Upper lobe of right lung (tissue), 1 donor: ENCODE data around the gene S100PBP. TPM values are rescaled to one million over a fixed set of nuclear protein-coding genes. Genes with fewer than 3 reads are reported as not detected.
A peak's percentile ranks its signal among the peaks of the same experiment; 100 is the strongest.

Experiments
- ATAC-seq: fragments of 200-7000 bp; cut with Tn5 transposase; one replicate; pipeline ENCODE4 v1.9.1; 2020; ENCODE audit warnings: mild to moderate bottlenecking, moderate library complexity
- DNase-seq: peaks from one replicate; pipeline ENCODE4 v3.0.0-alpha.2; 2020
- H3K27ac ChIP-seq: fragments of 200-600 bp; one replicate; pipeline ENCODE4 v1.8.0; 2022
- H3K27me3 ChIP-seq: fragments of 200-600 bp; one replicate; pipeline ENCODE4 v1.8.0; 2022; ENCODE audit warnings: mild to moderate bottlenecking
- H3K36me3 ChIP-seq: fragments of 200-600 bp; one replicate; pipeline ENCODE4 v1.8.0; 2022
- H3K4me1 ChIP-seq: fragments of 200-600 bp; one replicate; pipeline ENCODE4 v1.8.0; 2022
- H3K4me3 ChIP-seq: fragments of 200-600 bp; one replicate; pipeline ENCODE4 v1.8.0; 2022; ENCODE audit warnings: mild to moderate bottlenecking
- H3K9me3 ChIP-seq: fragments of 200-600 bp; one replicate; pipeline ENCODE4 v1.8.0; 2022
- CTCF ChIP-seq: fragments of 200-600 bp; IDR thresholded peaks from one replicate; pipeline ENCODE4 v1.8.0; 2022; ENCODE audit warnings: antibody characterized with exemption
- intact Hi-C: fragments of 100-400 bp; cut with DNase I; formaldehyde crosslinking; loops from one replicate; pipeline ENCODE4 v1.11.0; 2022
- total RNA-seq: library from RNA; stranded (reverse); fragmentation: NEBNext Ultra II Directional; extraction: Animal tissue kit (Norgen Biotek cat#: 25700); gene quantifications from one replicate; pipeline ENCODE4 v1.2.1, GENCODE V29; 2021
- donor health status: DM: no; HTN: yes; CAD: no; lungs with severe emphysema.

S100PBP gene
- total RNA-seq, 1 donor from 2014 or later = 34.9 TPM

DNA sequence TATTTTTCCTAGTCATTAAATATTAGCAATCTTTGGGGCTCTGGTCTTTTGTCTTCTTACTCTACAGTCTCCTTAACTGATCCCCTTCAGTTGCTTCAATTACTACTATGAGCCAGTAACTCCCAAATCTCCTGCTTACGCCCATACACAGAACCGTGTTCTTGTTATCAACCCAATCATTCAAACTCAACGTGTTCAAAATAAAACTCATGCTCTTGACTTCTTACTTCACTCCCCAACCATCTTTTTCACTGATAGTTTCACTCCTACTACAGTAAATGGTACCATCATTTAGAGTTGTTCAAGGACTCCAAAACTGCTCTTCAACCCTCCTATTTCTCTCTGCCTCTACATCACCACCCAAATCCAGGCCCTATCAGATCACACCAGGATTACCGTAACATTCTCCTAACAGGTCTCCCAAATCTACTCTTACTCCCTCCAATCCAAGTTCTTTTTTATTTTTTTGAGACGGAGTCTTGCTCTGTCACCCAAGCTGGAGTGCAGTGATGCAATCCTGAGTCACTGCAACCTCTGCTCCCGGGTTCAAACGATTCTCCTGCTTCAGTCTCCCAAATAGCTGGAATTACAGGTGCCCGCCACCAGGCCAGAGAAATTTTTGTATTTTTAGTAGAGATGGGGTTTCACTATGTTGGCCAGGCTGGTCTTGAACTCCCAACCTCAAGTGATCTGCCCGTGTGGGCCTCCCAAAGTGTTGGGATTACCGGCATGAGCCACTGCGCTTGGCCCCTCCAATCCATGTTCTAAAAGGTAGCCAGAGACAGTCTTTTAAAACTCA is 3.3 kb upstream of the S100PBP start:
- H3K4me3 ChIP-seq = no peak overlapping the region
- H3K36me3 ChIP-seq = peaks cover 24% of the 10 kb centered on the region
- no peak for TF ChIP-seq CTCF
- H3K27ac ChIP-seq = no peak overlapping the region
- no peaks in the 10 kb centered on the region for H3K27me3 ChIP-seq
- H3K9me3 ChIP-seq = no peaks in the 10 kb centered on the region
- H3K4me1 ChIP-seq = peaks cover 36% of the 10 kb centered on the region
- intact Hi-C loops = no loop called here
- no peak for DNase-seq
- ATAC-seq = no peak

DNA sequence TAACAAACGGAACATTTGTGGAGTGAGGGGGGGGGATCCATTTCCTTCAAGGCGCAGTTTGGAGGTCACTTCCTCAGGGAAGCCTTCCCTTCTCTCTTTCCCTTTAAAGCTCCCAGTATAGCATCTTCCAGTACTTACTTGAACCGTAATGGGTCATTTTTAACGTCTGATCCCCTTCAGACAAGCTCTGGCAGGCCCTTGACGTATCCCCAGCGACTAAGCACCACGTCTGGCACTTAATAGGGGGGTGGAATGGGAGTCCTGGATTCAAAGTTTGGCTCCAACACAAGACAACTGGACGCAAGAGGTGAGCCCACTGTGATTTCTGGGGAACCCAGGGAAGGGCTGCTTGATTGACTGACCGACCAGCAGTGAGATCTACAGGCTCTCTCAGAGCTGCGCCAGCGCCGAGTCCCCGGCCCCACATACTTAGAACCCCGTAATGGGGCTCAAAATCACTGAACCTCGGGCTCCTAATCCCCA is 736 bp upstream of the S100PBP start:
- H3K4me1 ChIP-seq = peaks cover 42% of the 10 kb centered on the region
- peak overlapping the region; percentile 89 for H3K4me3 ChIP-seq
- H3K27me3 ChIP-seq = no peaks in the 10 kb centered on the region
- TF ChIP-seq CTCF = peak; percentile 3
- H3K27ac ChIP-seq = peak overlapping the region; percentile 96
- H3K36me3 ChIP-seq = peaks cover 6% of the 10 kb centered on the region
- ATAC-seq = peak; percentile 10
- intact Hi-C loops = no loop called here
- H3K9me3 ChIP-seq = no peaks in the 10 kb centered on the region
- no peak for DNase-seq

DNA sequence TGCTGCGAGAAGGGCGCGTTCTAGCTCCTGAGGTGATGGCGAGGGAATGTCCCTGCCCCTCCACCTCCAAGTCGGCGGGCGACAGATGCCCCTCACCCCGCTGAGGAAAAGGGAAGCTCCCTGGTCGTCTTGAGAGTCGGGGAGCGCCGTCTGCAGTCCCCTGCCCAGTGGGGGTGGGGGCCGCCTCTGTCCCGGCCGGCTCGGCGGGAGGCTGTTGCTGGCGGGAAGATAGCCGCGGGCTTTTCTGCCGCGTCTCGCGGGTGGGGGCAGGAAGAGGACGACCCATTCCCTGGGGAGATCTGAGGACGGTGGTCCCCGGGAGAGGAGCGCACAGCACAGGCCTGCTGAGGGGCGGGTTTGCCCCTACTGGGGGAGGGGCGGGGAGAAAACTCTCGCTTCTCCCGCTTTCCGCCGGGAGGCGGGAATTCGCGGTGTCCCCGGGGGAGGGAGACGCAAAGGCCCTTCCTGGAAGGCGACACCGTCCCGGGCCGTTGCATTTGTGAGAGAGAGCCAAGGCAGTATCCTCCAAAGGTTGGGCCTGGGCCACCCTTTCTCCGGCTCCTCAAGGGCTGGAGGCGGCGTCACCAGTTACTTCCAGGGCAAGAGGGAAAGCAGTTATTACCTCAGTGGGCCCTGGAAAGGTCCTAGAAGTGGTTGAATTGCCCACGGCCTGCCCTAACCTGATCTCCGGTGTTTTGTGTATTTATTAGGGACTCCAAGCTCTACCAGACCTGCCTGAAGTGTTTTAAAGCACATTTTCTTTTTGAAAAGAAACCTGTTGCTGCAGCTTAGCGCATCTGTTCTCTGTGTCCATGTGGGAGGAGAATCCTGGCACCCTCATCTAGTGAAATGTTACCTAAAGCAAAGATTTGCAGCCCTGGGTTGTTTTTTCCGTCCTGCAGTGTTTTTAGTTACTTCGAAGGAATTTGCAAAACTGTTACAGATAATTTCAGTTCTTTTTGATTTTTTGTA is 648 bp downstream of the S100PBP start:
- intact Hi-C loops = no loop called here
- H3K4me1 ChIP-seq = peaks cover 39% of the 10 kb centered on the region
- H3K27me3 ChIP-seq = no peaks in the 10 kb centered on the region
- no peaks in the 10 kb centered on the region for H3K9me3 ChIP-seq
- H3K4me3 ChIP-seq = peak overlapping the region; percentile 89
- DNase-seq = peak; percentile 87
- H3K36me3 ChIP-seq = peaks cover 6% of the 10 kb centered on the region
- ATAC-seq = peak; percentile 53
- no peak for TF ChIP-seq CTCF
- H3K27ac ChIP-seq = peak overlapping the region; percentile 96

DNA sequence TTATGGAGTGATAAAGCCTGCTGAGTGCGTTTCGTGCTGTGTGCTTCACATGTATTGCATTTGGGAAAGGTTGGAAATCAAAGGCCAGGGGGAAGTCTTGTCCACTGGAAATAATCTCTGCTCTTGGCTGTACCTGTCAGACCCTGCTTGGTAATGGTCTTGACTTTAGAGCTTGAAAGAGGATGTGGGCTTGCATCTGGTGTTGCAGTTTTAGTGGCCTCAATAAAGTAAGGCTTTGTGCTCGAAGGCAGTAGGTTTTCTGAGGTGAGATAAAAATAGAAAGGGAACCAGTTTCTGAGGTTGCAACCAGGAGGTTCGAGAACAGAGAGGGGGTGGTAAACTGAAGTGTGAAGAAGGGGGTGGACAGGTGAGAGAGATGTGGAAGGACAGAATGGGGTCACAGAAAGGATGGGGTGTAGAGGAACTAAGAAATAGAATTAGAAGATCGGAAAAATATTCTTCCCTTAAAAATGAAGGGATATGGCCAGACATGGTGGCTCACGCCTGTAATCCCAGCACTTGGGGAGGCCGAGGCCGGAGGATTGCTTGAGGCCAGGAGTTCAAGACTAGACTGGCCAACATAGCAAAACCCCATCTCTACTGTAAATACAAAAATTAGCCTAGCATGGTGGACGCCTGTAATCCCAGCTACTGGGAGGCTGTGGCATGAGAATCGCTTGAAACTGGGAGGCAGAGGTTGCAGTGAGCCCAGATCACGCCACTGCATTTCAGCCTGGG is 1.5 kb downstream of the S100PBP start:
- H3K4me3 ChIP-seq = peak overlapping the region; percentile 89
- H3K4me1 ChIP-seq = peaks cover 37% of the 10 kb centered on the region
- ATAC-seq (no peak), DNase-seq (no peak)
- TF ChIP-seq CTCF = no peak
- peak overlapping the region; percentile 96 for H3K27ac ChIP-seq
- peaks cover 6% of the 10 kb centered on the region for H3K36me3 ChIP-seq
- intact Hi-C loops = no loop called here
- no peaks in the 10 kb centered on the region for H3K9me3 ChIP-seq
- no peaks in the 10 kb centered on the region for H3K27me3 ChIP-seq

DNA sequence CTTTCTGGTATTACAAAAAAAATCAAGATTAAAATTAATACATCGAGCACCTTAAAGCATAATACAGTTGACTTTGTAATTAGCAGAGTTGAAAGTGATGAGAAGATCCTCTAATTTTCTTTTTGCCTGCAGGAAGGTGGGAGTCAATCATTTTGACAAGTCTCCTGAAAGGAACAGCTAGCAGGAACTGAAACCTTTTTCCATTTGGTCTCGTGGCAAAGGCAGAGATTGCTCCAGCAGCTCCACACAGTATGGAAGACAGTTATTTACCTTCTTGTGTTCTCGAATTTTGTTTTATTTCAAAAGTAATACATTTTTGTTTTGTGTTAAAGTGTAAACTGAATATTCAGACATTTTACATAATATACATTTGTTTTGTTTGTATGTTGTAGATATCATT is 7.7 kb downstream of the S100PBP start:
- H3K27ac ChIP-seq = no peak overlapping the region

More for the DNA sequence above, 7.7 kb downstream of the S100PBP start:
- intact Hi-C loops = no loop called here
- no peaks in the 10 kb centered on the region for H3K9me3 ChIP-seq
- no peak overlapping the region for H3K4me3 ChIP-seq
- no peaks in the 10 kb centered on the region for H3K27me3 ChIP-seq
- H3K36me3 ChIP-seq = peaks cover 52% of the 10 kb centered on the region
- no peaks in the 10 kb centered on the region for H3K4me1 ChIP-seq
- ATAC-seq = no peak
- no peak for DNase-seq
- no peak for TF ChIP-seq CTCF
